H1 (cell line): ENCODE measurements around the gene ADRB2.

Experiments used
- CBX5 ChIP-seq: fragments of 300-800, 300-1000 bp; sonication (generic); IDR thresholded peaks from 2 replicates; pipeline ENCODE4 v1.7.1; 2016; ENCODE audit warnings: antibody characterized with exemption, low read length, low read depth
- CEBPB ChIP-seq: IDR thresholded peaks from 2 replicates; pipeline ENCODE4 v1.6.1; 2012; ENCODE audit warnings: low read depth, low read length
- EZH2 ChIP-seq: fragments of 200-600 bp; sonication (generic); IDR thresholded peaks from 2 replicates; pipeline ENCODE4 v1.7.1; 2012; ENCODE audit warnings: low read depth, mild to moderate bottlenecking, moderate library complexity, low read length, inconsistent platforms; ENCODE audit not compliant: severe bottlenecking
- FOSL1 ChIP-seq: IDR thresholded peaks from 2 replicates; pipeline ENCODE4 v1.6.1; 2011; ENCODE audit warnings: mild to moderate bottlenecking, low read depth, low read length, moderate library complexity; ENCODE audit not compliant: insufficient read depth
- NRF1 ChIP-seq: IDR thresholded peaks from 2 replicates; pipeline ENCODE4 v1.6.1; 2011; ENCODE audit warnings: mild to moderate bottlenecking, low read depth, low read length, improper control_type of control experiment
- POLR2A ChIP-seq, 2 experiments: IDR thresholded peaks; 1 replicate in 1 of 2; 2 replicates in 1 of 2; pipeline ENCODE4 v1.6.1; 2011; ENCODE audit warnings: low read depth in 2 of 2, low read length in 2 of 2, mild to moderate bottlenecking in 2 of 2; ENCODE audit errors: control extremely low read depth in 1 of 2
- SP2 ChIP-seq: IDR thresholded peaks from 2 replicates; pipeline ENCODE4 v1.6.1; 2012; ENCODE audit warnings: mild to moderate bottlenecking, low read length, inconsistent platforms
- TF ChIP-seq, protein P1 (sequence below), 3 experiments: IDR thresholded peaks; 1 replicate in 2 of 3; 2 replicates in 1 of 3; pipeline versions ENCODE4 v1.5.1 to v1.6.1; 2011; ENCODE audit warnings: low read length in 3 of 3, mild to moderate bottlenecking in 3 of 3, inconsistent platforms in 2 of 3, low read depth in 1 of 3, moderate library complexity in 1 of 3; ENCODE audit not compliant: insufficient read depth in 1 of 3; ENCODE audit errors: control extremely low read depth in 1 of 3
- TF ChIP-seq, protein P2 (sequence below): IDR thresholded peaks from 2 replicates; pipeline ENCODE4 v1.6.1; 2011; ENCODE audit warnings: low read depth, mild to moderate bottlenecking, low read length; ENCODE audit not compliant: insufficient read depth

DNA sequence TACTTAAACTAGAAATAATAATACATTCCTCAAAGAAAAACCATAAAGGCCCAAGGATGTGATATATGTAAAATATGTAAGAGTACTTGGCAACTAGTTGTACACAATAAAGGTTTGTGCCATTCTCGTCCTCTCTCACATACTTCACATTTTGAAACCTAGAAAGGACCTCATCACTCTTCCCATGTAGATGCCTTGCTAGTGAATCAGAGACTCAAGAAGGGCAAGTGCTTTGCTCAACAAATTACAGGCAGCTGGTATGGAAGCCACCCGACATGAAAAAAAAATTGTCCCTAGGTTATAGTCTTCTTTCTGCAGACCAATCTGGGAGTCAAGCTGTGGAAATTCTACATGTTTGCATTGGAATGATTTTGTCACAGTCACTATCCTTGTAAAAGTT lies 31.7 kb downstream of the ADRB2 start:
- TF ChIP-seq CEBPB: no peak
- TF ChIP-seq, protein P1, sequence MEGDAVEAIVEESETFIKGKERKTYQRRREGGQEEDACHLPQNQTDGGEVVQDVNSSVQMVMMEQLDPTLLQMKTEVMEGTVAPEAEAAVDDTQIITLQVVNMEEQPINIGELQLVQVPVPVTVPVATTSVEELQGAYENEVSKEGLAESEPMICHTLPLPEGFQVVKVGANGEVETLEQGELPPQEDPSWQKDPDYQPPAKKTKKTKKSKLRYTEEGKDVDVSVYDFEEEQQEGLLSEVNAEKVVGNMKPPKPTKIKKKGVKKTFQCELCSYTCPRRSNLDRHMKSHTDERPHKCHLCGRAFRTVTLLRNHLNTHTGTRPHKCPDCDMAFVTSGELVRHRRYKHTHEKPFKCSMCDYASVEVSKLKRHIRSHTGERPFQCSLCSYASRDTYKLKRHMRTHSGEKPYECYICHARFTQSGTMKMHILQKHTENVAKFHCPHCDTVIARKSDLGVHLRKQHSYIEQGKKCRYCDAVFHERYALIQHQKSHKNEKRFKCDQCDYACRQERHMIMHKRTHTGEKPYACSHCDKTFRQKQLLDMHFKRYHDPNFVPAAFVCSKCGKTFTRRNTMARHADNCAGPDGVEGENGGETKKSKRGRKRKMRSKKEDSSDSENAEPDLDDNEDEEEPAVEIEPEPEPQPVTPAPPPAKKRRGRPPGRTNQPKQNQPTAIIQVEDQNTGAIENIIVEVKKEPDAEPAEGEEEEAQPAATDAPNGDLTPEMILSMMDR (IDR thresholded peaks at IDR 0.05; ENCODE audit: control extremely low read depth in 1 of 3, insufficient read depth in 1 of 3, low read depth in 1 of 3, low read length in 3 of 3): no peak
- TF ChIP-seq POLR2A (IDR thresholded peaks at IDR 0.05; ENCODE audit: control extremely low read depth in 1 of 2, low read depth in 2 of 2, low read length in 2 of 2): no peak
- no peak for TF ChIP-seq EZH2
- TF ChIP-seq, protein P2, sequence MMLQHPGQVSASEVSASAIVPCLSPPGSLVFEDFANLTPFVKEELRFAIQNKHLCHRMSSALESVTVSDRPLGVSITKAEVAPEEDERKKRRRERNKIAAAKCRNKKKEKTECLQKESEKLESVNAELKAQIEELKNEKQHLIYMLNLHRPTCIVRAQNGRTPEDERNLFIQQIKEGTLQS: no peak
- TF ChIP-seq SP2: no peak
- TF ChIP-seq NRF1: no peak
- no peak for TF ChIP-seq CBX5
- no peak for TF ChIP-seq FOSL1
